A549 (cell line): ENCODE results near the gene NUMB. TPM values are rescaled to one million over a fixed set of nuclear protein-coding genes. Genes with fewer than 3 reads are reported as not detected.

ENCODE experiments used
- ATAC-seq, 2 experiments: fragments of 200-7000 bp in 1 of 2; fragments of >200 bp in 1 of 2; cut with Nextera tagmentation in 1 of 2; cut with Tn5 transposase in 1 of 2; 3 replicates each; pipeline versions ENCODE4 v1.8.0 to v1.9.1; 2018 to 2020; ENCODE audit warnings: mild to moderate bottlenecking in 1 of 2, moderate library complexity in 1 of 2
- CTCF ChIA-PET: fragments of 300-600 bp; sonication (Branson Sonifier 250); formaldehyde crosslinking; extraction: SDS; loops from one replicate; lab custom pipeline; 2021; ENCODE audit warnings: antibody characterized with exemption, inconsistent platforms; lab: Yijun Ruan, JAX
- POLR2A ChIA-PET: fragments of 350-600 bp; formaldehyde crosslinking; extraction: SDS; loops from one replicate; lab custom pipeline; 2021; ENCODE audit warnings: antibody characterized with exemption, inconsistent platforms; lab: Yijun Ruan, JAX
- DNase-seq, 2 experiments: peaks; one replicate each; pipeline versions ENCODE4 v3.0.0 to v3.0.0-alpha.2; 2011 to 2016; ENCODE audit warnings: low read depth in 1 of 2, low spot score in 1 of 2
- FAIRE-seq: peaks from 2 replicates; lab custom pipeline; 2011; peaks lifted over from hg19 to GRCh38; lab: Jason Lieb, UNC
- H3K27ac ChIP-seq, 2 experiments: fragments of >200 bp; sonication (Bioruptor Twin); formaldehyde crosslinking; 3 replicates each; pipeline ENCODE4 v1.5.1; 2016 to 2017
- H3K4me1 ChIP-seq: fragments of >200 bp; sonication (Bioruptor Twin); formaldehyde crosslinking; 3 replicates; pipeline ENCODE4 v1.6.1; 2016
- H3K4me2 ChIP-seq: fragments of >200 bp; sonication (Bioruptor Twin); formaldehyde crosslinking; 3 replicates; pipeline ENCODE4 v1.6.1; 2016
- H3K4me3 ChIP-seq: fragments of >200 bp; sonication (Bioruptor Twin); formaldehyde crosslinking; 3 replicates; pipeline ENCODE4 v1.5.1; 2016
- H3K9me3 ChIP-seq: fragments of >200 bp; sonication (Bioruptor Twin); formaldehyde crosslinking; 3 replicates; pipeline ENCODE4 v1.6.1; 2016
- BCL3 ChIP-seq: fragments of >200 bp; sonication (Bioruptor Twin); formaldehyde crosslinking; IDR thresholded peaks from 3 replicates; pipeline ENCODE4 v1.6.1; 2016
- CBX8 ChIP-seq: fragments of 200-600 bp; sonication (generic); IDR thresholded peaks from 2 replicates; pipeline ENCODE4 v1.6.1; 2016
- CEBPB ChIP-seq, 2 experiments: fragments of >200 bp in 1 of 2; sonication (Bioruptor Twin) in 1 of 2; formaldehyde crosslinking in 1 of 2; IDR thresholded peaks; 2 replicates each; pipeline ENCODE4 v1.6.1; 2012 to 2016
- CHD2 ChIP-seq: fragments of 150-350 bp; IDR thresholded peaks from 2 replicates; pipeline ENCODE4 v1.6.1; 2014; ENCODE audit warnings: low read length; ENCODE audit not compliant: partially characterized antibody
- FOSB ChIP-seq: fragments of 250-450 bp; sonication (Bioruptor Pico); IDR thresholded peaks from 2 replicates; pipeline ENCODE4 v1.5.0; 2020; ENCODE audit warnings: mild to moderate bottlenecking, moderate library complexity
- GATA3 ChIP-seq: IDR thresholded peaks from 2 replicates; pipeline ENCODE4 v1.6.1; 2012; ENCODE audit warnings: borderline replicate concordance
- KDM1A ChIP-seq: fragments of 200-600 bp; sonication (generic); IDR thresholded peaks from 2 replicates; pipeline ENCODE4 v1.6.1; 2016; ENCODE audit warnings: low read depth, mild to moderate bottlenecking
- MAFK ChIP-seq: fragments of 450-650 bp; IDR thresholded peaks from 2 replicates; pipeline ENCODE4 v1.6.1; 2014; ENCODE audit not compliant: partially characterized antibody
- MAZ ChIP-seq: fragments of 150-350 bp; IDR thresholded peaks from 2 replicates; pipeline ENCODE4 v1.6.1; 2014; ENCODE audit warnings: antibody characterized with exemption, low read depth, low read length, borderline replicate concordance
- NPAS2 ChIP-seq: fragments of 250-450 bp; sonication (Bioruptor Pico); IDR thresholded peaks from 2 replicates; pipeline ENCODE4 v1.8.0; 2022; ENCODE audit warnings: mild to moderate bottlenecking, moderate library complexity, borderline replicate concordance
- RCOR1 ChIP-seq: fragments of 150-350 bp; IDR thresholded peaks from 2 replicates; pipeline ENCODE4 v1.6.1; 2014; ENCODE audit warnings: antibody characterized with exemption, low read length, low read depth
- REST ChIP-seq: fragments of 200-600 bp; sonication (generic); IDR thresholded peaks from 2 replicates; pipeline ENCODE4 v1.6.1; 2016; ENCODE audit warnings: antibody characterized with exemption, mild to moderate bottlenecking, moderate library complexity
- RFX5 ChIP-seq: fragments of 450-650 bp; IDR thresholded peaks from 2 replicates; pipeline ENCODE4 v1.7.1; 2014; ENCODE audit warnings: antibody characterized with exemption, mild to moderate bottlenecking, moderate library complexity
- RNF2 ChIP-seq: fragments of 200-600 bp; sonication (generic); IDR thresholded peaks from 2 replicates; pipeline ENCODE4 v1.6.1; 2016; ENCODE audit warnings: low read depth, mild to moderate bottlenecking, antibody characterized with exemption, moderate library complexity, borderline replicate concordance
- SMC3 ChIP-seq: fragments of >200 bp; sonication (Bioruptor Twin); formaldehyde crosslinking; IDR thresholded peaks from 3 replicates; pipeline ENCODE4 v1.6.1; 2018; ENCODE audit warnings: inconsistent platforms
- TFCP2L1 ChIP-seq: fragments of 250-450 bp; sonication (Bioruptor Pico); IDR thresholded peaks from 2 replicates; pipeline ENCODE4 v1.5.0; 2021; ENCODE audit warnings: mild to moderate bottlenecking
- USF2 ChIP-seq: fragments of 450-650 bp; IDR thresholded peaks from 2 replicates; pipeline ENCODE4 v1.6.1; 2014; ENCODE audit warnings: antibody characterized with exemption
- ZC3H11A ChIP-seq: fragments of 450-650 bp; IDR thresholded peaks from 2 replicates; pipeline ENCODE4 v1.6.1; 2014; ENCODE audit warnings: antibody characterized with exemption, mild to moderate bottlenecking
- ZFP36 ChIP-seq: fragments of 450-650 bp; IDR thresholded peaks from 2 replicates; pipeline ENCODE4 v1.6.1; 2014; ENCODE audit warnings: borderline replicate concordance; ENCODE audit not compliant: partially characterized antibody
- WGBS: methylation state at CpG from one replicate; pipeline ENCODE4 v1.1.6; 2017; ENCODE audit errors: missing lambda C conversion rate; 5-methylcytosine and 5-hydroxymethylcytosine counted together
- polyA plus RNA-seq, 4 experiments: library from polyadenylated mRNA; depleted of rRNA in 3 of 4; stranded (reverse); fragments of >200 nt; fragmentation: RNase III in 1 of 4; extraction: RNeasy Plus Mini Kit Qiagen cat#74134 plus additional on column Dnase treatment in 1 of 4; gene quantifications; 2 replicates in 3 of 4; 3 replicates in 1 of 4; pipeline ENCODE4 v1.2.3, GENCODE V29; 2011 to 2017

NUMB gene
- polyA plus RNA-seq, 2 of the 4 experiments (the other 2 are of a cell fraction): 40.8 to 151 TPM

- Histone ChIP-seq H3K27ac (no peak overlapping the region), H3K4me2 (no peak overlapping the region), H3K4me3 (no peak overlapping the region), H3K9me3 (no peaks in the 10 kb centered on the region), H3K4me1 (no peaks in the 10 kb centered on the region)
- whole genome bisulfite sequencing: 89% methylated on average over 28 of the region's 28 CpGs
- TF ChIP-seq FOSB: no peak
- TF ChIP-seq REST: no peak
- peak; percentile 39 for TF ChIP-seq ZFP36
- TF ChIP-seq GATA3: no peak
- TF ChIP-seq NPAS2 (CRISPR knock-in tag): no peak
- ATAC-seq: no peak
- no peak for DNase-seq
- ChIA-PET CTCF (interaction anchor here (0.7 to 1.3 kb wide), 4 partner anchors 11 to 97 kb away, joined by 3 to 5 read pairs (median 3); no protein-coding TSS in a partner anchor), POLR2A (no interaction called here)
- FAIRE-seq: no peak
Observed at GRCh38 chr14:73254247-73255004, 203.9 kb downstream of the NUMB start.

- TF ChIP-seq CBX8 (no peak), MAZ (no peak), TFCP2L1 (no peak), ZC3H11A (no peak), CHD2 (no peak), KDM1A (no peak), RNF2 (no peak), BCL3 (no peak), USF2 (no peak), RCOR1 (no peak), MAFK (no peak), SMC3 (no peak)
- Histone ChIP-seq H3K9me3 (no peaks in the 10 kb centered on the region), H3K27ac (no peak overlapping the region), H3K4me1 (no peaks in the 10 kb centered on the region), H3K4me3 (no peak overlapping the region), H3K4me2 (no peak overlapping the region)
- ChIA-PET POLR2A (no interaction called here), CTCF (interaction anchor here (0.7 to 1.7 kb wide), 4 partner anchors 12 to 218 kb away, joined by 3 to 6 read pairs (median 3); no protein-coding TSS in a partner anchor)
- no peak for DNase-seq
- peak in 1 of 2 experiments; percentile 8; a peak in 1 of 6 replicates for ATAC-seq
- 87% methylated on average over 4 of the region's 12 CpGs for WGBS
- no peak for FAIRE-seq
Observed at GRCh38 chr14:73253721-73254120, 204.6 kb downstream of the NUMB start.

- DNase-seq (no peak), FAIRE-seq (no peak), ATAC-seq (no peak; a peak in 1 of 6 replicates)
- Histone ChIP-seq H3K4me1 (no peaks in the 10 kb centered on the region), H3K9me3 (no peaks in the 10 kb centered on the region), H3K27ac (no peak overlapping the region), H3K4me2 (no peak overlapping the region), H3K4me3 (no peak overlapping the region)
- TF ChIP-seq RFX5: no peak
- no peak for TF ChIP-seq CEBPB (IDR thresholded peaks at IDR 0.05)
- TF ChIP-seq NPAS2 (CRISPR knock-in tag): no peak
- TF ChIP-seq ZFP36: no peak
- ChIA-PET CTCF (interaction anchor here (1.7 kb wide), 1 partner anchor 219 kb away, joined by 6 read pairs; no protein-coding TSS in a partner anchor), POLR2A (no interaction called here)
- 92% methylated on average over 9 of the region's 10 CpGs for WGBS
Observed at GRCh38 chr14:73253323-73253610, 205.1 kb downstream of the NUMB start.
